HG02642 (cell line): Measurements from ENCODE around the gene TRIM2.
"Not testable (repeated sequence)": the region's sequence is repeated elsewhere in the genome, so short reads cannot be mapped to it uniquely, and the experiment has no call there.

ENCODE experiments used
- ATAC-seq: cut with Tn5 transposase; IDR thresholded peaks from one replicate; pipeline ENCODE4 v1.9.1; 2021; ENCODE audit warnings: mild to moderate bottlenecking; ENCODE audit not compliant: unreplicated experiment, poor library complexity

TRIM2 gene

DNA sequence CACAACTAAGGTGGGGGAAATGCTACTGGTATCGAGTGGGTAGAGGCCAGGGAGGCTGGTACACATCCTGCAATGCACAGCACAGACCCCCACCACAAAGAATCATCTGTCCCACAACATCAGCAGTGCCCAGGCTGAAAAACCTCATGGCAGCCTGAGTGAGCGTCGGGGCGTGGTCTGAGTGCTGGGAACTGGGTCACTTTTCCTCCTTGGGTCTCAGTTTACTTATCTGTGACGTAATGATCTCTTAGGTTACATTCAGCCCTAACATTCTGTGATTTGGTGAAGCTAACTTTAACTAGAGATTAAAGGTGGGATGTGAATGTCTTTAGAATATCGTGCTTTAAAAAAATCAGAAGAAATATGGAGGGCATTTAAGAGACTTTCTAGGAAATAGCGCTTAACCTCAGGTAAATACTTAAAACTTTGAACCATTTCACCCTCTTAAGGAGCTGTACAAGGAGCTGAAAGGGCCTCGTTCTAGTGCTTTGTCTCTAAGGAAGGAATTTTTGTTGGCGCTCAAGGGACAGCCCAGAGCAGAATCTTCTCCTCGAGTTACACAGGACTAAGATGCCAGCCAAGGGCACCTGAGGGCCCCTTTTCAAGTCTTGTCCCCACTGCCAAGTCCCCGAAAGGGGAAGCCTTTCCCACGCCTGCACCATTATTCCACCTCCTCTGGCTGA lies 18.1 kb upstream of the TRIM2 start:
- ATAC-seq, result no peak

DNA sequence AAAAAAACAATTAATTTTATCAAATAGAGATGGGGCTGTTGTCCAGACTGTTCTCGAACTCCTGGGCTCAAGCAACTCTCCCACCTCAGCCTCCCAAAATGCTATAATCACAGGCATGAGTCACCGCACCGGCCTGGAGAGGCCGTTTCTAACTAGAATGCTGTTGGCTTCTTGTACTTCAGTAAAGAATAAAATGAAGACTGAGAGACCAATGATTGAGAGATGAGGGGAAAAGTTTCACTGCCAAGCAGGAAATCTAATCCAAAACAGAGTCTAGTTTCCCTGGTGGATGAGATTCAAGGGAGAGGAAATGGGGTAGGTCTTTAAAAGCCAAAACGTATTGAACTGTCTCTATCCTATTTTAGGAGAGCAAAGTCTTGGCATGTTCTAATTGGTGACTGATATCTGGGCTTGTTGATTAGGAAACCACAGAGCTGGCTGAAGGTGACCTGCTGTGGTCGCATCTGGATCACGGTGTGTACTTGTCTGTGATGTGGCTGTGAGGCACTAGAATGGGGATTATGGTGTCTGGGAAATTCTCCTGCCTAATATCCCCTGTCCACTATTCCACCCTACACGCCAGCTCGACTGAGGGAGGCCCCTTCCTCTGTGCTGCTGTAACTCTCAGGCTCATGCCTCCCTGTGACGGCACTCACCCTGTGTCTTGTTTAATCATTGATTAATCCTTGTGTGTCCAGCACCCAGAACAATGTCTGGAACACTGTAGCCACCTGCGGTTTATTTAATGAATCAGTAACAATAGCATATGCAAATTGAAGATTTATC lies 15.0 kb upstream of the TRIM2 start:
- ATAC-seq, result no peak

DNA sequence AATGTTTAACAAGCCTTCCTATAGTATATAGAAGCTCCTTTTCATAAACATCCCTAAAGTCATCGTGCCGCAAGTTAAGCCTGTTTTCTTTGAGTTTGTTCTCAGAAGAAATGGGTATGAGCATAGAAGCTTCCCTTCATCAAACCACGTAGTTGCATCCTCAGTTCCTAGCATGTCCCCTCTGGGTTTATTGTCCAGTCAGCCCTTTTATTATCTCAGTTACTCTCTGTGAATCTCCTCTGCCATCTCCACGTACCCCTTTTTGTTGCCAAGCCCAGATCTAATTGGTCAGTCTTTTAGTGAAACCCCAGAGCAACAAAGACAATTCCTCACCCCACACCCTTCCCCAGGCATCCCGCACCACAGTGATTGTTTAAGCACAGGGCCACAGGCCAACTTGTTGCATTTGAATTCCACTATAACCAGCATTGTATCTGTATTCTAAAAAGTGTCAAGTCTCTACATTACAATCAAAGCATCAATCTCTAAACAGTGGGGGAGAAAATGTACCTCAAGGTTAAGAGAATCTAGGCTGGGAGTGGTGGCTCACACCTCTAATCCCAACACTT lies 12.4 kb upstream of the TRIM2 start:
- ATAC-seq, result no peak

DNA sequence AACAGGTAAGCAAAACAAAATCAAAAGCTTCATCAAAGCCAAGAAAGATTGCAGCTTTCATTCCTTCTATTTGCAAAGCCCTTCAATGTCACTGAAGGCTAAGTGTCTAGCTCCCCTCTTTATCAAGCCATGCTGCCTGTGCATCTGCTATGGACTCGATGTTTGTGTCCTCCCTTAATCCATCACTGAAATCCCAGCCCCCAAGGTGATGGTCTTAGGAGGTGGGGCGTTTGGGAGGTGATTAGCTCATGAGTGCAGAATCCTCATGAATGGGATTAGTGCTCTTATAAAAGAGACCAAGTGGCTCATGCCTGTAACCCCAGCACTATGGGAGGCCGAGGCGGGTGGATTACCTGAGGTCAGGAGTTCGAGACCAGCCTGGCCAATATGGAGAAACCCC lies 6.9 kb upstream of the TRIM2 start:
- ATAC-seq, result no peak

DNA sequence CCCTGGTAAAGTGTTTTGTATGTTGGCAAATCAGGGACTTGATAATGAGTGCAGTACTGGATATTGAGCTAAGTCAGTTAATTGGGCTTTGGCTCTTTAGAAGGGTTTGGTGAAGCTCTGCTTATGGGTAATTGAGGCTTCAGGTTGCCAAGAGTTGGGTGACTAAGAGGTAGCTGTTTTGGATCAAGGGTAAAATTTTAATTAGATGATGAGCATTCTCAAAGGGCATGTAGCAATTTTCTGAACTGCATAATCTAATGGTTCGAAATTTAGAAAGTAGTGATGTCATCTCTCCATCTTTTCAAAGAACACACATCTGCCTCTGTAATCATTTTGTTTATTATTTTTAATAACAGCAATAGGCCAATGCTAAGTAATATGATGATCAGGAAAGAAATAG lies 5.5 kb upstream of the TRIM2 start:
- ATAC-seq, result no peak

DNA sequence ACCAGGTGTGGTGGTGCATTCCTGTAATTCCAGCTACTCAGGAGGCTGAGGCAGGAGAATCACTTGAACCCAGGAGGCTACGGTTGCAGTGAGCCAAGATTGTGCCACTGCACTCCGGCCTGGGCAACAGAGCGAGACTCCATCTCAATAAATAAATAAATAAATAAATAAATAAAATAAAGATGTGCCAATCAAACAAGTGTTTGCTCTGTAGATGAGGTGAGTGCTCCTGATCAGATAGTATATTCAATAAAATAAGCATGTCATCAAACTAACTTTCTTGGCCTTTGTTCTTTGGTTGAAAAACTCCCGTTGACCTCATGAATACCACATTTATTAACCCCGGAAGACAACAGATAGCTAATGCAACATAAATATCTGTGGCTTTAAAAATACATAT lies 497 bp upstream of the TRIM2 start:
- ATAC-seq, result not testable (repeated sequence)

DNA sequence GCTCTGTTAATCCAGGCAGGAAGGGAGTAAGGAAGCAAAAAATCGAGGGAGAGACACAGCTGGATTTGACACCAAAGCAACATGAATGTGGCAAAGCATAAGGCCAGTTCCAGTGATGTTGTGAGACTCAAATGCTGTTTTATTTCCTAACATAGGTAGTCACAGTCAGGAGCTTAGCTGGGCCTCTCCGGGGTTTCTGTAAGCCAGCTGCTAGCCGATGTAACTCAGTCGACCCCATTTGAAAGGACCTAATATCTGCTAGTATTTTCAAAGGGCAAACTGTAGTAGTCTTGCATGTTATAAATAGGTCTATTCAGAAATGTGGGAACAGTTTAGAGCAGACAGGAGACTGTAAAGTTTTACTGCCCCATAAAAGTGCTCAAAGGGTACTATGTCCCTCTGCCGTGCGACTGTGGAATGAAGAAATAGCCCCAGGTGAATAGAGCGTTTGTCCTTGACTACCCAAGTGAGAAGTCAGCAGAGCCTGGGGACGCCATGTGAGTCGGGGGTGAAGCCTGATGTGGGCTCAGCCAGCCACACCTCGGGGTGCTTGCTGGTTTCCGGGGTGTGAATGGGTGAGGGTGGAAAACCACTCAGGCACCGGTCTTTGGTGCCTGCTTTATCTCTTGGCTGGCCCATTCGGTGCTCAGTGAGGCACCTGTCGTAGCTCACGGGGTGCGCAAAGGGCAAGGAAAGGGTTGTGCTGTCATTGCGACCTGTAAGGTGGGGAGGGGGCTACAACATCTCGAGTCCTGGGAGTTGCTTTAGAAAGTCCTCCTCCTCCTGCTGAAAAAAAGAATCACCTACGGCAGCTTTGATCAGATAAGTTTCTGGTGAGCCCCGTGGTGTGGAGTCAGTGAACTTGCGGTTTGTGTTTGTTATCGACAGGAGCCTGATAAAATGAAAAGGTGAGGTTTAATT lies 745 bp downstream of the TRIM2 start:
- ATAC-seq, result peak; percentile 72

DNA sequence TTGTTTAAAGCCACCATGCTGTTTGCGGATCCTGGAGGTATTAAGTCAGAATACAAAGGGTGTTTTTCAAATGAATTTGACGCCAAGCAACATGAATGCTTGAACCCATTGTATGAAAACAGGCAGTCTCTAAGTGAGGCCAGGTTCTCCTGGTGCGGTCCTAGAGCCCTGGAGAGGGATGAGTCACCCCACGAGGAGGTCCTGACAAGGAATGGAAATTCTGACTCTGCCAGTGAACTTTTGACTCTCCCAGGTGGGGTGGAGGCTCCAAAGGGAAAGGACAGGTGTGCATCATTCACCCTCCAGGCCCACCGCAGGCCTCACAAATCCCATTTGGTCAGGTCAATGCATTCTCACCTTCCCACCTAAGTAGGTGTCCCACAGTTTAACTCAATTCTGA lies 1.5 kb downstream of the TRIM2 start:
- ATAC-seq, result no peak

DNA sequence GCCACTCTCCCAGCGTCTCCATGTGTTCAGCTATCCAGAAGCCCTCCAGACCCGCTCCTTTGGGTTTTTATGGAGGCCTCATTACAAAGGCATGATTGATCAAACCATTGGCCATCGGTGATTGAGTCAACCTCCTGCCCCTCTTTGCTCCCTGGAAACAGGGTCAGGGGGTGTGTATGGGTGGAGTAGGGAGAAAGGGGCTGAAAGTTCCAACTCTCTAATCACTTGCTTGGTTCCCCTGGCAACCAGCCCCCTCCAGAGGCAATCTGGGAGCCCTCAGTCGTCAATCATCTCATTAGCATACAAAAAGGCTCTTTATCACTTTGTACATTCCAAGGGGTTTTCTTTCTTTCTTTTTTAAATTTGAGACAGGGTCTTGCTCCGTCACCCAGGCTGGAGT lies 2.3 kb downstream of the TRIM2 start:
- ATAC-seq, result no peak

DNA sequence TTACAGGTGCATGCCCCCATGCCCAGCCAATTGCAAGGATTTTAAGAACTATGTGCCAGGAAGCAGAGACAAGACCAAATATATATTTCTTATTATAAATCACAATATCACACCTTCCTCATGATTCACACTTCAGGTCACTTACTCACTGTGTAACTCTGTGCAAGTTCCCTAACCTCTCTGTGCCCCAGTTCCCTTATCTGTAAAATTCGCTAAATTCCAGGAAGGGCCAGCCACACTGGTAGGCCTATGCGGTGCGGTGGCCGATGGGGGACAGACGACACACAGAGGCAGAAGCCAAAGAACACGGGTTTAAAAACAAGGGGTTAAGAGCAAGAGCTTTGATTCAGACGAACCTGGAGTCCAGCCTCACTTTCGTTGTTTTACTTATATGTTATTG lies 2.8 kb downstream of the TRIM2 start:
- ATAC-seq, result no peak

DNA sequence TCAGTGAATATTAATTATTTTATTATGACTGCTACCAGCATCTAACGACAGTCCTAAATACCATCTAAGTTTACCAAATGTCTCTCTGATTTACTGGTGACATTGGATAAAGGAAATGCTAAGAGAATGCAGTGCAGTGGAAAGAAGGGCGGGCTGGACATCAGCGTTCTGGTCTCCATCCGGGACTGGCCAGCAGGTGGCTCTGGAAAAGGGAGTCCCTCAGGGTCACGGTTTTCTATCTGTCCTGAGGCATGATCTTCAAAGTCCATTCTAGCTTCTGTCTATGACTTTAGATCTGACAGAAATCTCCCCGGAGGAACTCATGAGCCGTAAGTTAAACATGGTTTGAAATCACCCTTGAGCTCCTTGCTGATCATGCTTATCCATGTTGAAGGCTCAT lies 3.3 kb downstream of the TRIM2 start:
- ATAC-seq, result no peak

DNA sequence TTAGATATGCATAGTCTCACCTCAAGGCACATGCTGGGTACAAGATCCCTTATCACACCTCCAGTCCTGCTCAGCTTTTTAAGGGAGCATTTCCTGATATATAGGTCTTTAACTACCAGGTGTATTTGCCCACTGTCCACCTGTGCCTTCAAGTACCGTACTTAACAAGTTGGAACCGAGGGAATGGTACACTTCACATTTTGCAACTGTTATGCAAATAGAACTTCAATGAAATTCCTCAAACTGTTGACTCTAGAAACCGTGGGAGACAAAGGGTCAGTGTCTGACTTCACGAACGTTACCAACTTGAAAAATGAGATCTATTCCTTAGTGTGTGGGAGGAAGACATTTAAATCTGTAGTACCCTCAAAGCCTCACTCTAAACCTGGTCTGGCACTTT lies 5.2 kb downstream of the TRIM2 start:
- ATAC-seq, result no peak

DNA sequence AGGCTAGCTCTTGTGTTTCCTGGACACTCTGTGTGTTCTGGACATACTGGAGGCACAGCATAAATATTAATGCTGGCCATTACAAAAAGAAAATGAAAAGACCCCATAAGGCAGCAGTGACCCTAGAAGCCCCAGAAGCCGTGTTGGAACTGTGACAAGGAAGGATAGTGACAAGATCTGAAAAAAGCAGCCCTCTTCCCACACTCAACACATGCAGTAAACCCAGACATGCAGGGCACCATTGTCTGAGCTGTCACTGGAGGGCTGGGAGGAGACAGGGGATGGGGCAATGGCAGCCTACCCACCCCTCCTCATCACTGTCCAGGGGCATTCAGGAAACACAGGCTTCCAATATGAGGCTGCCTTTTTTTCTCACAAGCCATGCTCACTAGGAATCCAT lies 6.5 kb downstream of the TRIM2 start:
- ATAC-seq, result no peak

DNA sequence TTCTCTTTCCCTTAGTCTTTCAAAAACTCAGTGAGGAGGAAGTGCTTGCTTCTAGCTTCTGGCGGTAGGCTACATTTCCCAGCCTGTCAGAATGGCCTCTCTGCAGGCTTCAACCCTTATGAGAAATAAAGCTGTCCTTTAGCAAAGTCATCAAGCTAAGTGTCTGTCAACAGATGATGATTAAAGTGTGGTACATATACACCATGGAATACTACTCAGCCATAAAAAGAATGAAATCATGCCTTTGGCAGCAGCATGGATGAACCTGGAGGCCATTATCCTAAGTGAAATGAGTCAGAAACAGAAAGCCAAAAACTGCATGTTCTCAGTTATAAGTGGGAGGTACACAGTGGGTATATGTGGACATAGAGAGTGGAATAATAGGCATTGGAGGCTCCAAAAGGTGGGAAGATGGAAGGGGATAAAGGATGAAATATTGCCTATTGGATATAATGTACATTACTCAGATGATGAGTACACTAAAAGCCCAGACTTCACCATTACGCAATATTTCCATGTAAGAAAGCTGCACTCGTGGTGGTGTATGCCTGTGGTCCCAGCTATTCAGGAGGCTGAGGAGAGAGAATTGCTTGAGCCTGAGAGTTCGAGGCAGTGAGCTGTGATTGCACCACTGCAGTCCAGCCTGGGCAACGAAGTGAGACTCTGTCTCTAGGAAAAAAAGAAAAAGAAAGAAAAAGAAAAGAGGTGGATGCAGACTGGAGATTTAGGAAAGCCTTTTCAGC lies 7.9 kb downstream of the TRIM2 start:
- no peak for ATAC-seq

DNA sequence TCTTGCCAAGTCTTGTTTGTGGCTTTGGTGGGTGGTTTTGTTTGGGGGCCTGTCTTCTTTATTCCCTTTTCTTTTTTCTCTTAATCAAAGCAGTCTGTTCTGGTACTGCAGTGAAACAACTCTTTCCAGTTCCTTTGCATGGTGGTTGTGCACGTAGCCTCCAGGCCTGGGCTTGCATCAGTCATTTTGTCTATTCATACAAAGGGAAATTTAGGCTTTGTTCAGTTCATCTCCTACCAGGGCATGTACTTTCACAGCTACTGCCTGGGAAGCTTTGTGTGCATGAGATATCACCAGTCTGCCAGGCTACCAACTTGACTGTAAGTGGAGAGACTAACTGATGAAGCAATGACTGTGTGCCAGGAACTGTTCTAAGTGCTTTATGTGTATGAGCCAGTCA lies 8.5 kb downstream of the TRIM2 start:
- ATAC-seq, result no peak

DNA sequence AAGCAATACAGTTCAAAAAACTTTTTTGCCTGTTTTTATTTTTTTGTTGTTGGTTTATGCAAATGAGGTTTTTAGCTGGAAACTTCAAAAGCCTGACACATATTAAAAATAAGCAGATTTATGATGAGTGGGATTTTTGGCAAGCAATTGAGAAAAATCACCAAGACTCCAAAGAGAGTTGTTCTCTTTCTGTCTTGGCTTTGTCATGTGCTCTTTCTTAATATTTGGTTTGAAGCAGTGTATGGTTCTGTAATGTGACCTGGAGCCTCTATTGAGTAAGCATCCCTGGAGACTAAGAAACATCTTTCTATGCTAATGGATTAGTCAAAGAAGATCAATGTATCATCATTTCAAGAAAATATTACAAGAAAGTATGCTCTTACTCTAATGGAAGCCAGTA lies 11.7 kb downstream of the TRIM2 start:
- ATAC-seq, result no peak

DNA sequence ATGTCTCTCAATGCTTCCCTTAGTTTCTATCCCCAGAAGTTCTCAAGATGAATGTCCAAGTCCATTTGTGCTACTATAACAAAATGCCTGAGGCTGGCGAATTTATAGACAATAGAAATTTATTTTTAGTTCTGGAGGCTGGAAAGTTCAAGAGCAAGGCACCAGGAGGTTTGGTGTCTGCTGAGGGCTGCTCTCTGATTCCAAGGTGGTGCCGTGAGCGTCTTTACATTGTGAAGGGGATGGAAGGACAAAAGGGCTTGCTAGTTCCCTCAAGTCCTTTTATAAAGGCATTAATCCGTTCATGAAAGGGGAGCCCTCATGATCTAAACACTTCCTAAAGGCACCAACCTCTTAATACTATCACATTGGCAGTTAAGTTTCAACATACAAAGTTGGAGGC lies 12.3 kb downstream of the TRIM2 start:
- ATAC-seq, result no peak

DNA sequence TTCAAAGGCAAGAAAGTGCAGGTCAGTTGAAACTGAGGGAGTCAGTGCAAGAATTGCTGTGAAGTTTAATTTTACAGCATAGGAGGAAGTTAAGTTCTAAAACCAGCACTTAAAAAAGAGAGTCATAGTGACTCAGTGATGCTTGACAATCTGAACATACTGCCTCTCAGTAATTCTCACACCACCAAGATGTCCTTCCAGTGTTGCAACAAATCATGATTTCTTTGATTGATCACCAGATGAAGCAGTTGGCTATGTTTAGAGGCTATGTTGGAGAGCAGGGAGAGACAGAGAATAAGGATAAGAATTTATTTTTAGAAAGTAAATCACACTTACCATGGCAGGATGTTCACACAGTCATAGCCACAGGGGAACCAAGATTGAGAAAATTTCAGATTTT lies 13.2 kb downstream of the TRIM2 start:
- ATAC-seq, result no peak

DNA sequence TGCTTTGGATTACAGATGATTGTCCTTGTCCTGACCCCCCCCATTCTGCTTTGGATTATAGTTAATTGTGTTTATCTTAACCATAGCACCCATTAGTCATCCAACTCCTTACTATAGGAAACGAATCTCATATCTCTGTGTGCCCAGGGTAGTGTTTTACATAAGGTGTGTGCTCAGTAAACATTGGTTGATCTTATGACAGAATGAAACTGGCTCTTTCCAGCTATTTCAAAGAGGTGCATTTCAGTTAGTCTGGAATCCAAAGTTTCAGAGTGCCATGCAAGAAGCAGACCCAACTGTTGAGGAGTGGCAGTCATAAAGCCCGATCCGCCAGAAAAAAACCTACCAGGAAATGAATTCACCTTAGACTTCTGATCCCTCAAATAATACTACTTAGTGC lies 14.7 kb downstream of the TRIM2 start:
- no peak for ATAC-seq
